ENCODE data around the gene TIFAB. TPM values are rescaled to one million over a fixed set of nuclear protein-coding genes. Genes with fewer than 3 reads are reported as not detected.

TIFAB gene
- total RNA-seq, 1 donor from 2014 or later: not detected

GRCh38 chr5:135465391-135466122, 13.4 kb upstream of the TIFAB start:
- no peak for ATAC-seq
- intact Hi-C loops (cut with micrococcal nuclease): loop anchor here (5.0 kb wide), 1 partner anchor 87 kb away; no protein-coding TSS in a partner anchor
- DNase-seq: no peak

GRCh38 chr5:135462304-135462703, 10.2 kb upstream of the TIFAB start:
- intact Hi-C loops (cut with micrococcal nuclease): no loop called here
- ATAC-seq: no peak
- no peak for DNase-seq

GRCh38 chr5:135461481-135462151, 9.5 kb upstream of the TIFAB start:
- intact Hi-C loops (cut with micrococcal nuclease): no loop called here
- DNase-seq (no peak), ATAC-seq (no peak)

GRCh38 chr5:135460246-135461033, 8.3 kb upstream of the TIFAB start:
- no peak for ATAC-seq
- intact Hi-C loops (cut with micrococcal nuclease): no loop called here
- DNase-seq: no peak

- no peak for DNase-seq
- peak; percentile 21 for ATAC-seq
- intact Hi-C loops (cut with micrococcal nuclease): no loop called here
Observed at GRCh38 chr5:135458921-135459331, 6.8 kb upstream of the TIFAB start.

- intact Hi-C loops (cut with micrococcal nuclease): no loop called here
- DNase-seq (no peak), ATAC-seq (no peak)
Observed at GRCh38 chr5:135458356-135458755, 6.2 kb upstream of the TIFAB start.

GRCh38 chr5:135457424-135458071, 5.4 kb upstream of the TIFAB start:
- peak; percentile 72 for DNase-seq
- intact Hi-C loops (cut with micrococcal nuclease): no loop called here
- ATAC-seq: peak; percentile 77

GRCh38 chr5:135456238-135457099, 4.3 kb upstream of the TIFAB start:
- intact Hi-C loops (cut with micrococcal nuclease): no loop called here
- DNase-seq: no peak
- peak; percentile 70 for ATAC-seq

- intact Hi-C loops (cut with micrococcal nuclease): no loop called here
- ATAC-seq (no peak), DNase-seq (no peak)
Observed at GRCh38 chr5:135455876-135456237, 3.7 kb upstream of the TIFAB start.

- intact Hi-C loops (cut with micrococcal nuclease): no loop called here
- ATAC-seq: no peak
- DNase-seq: no peak
Observed at GRCh38 chr5:135454946-135455345, 2.8 kb upstream of the TIFAB start.

GRCh38 chr5:135453613-135454012, 1.5 kb upstream of the TIFAB start:
- ATAC-seq: no peak
- DNase-seq: no peak

GRCh38 chr5:135451581-135452320, 400 bp downstream of the TIFAB start:
- intact Hi-C loops (cut with micrococcal nuclease): no loop called here
- no peak for ATAC-seq
- no peak for DNase-seq

More at GRCh38 chr5:135453613-135454012, 1.5 kb upstream of the TIFAB start:
- intact Hi-C loops (cut with micrococcal nuclease): no loop called here

GRCh38 chr5:135450952-135451351, 1.2 kb downstream of the TIFAB start:
- intact Hi-C loops (cut with micrococcal nuclease): no loop called here
- no peak for DNase-seq
- ATAC-seq: no peak

GRCh38 chr5:135450336-135450735, 1.8 kb downstream of the TIFAB start:
- DNase-seq (no peak), ATAC-seq (no peak)
- intact Hi-C loops (cut with micrococcal nuclease): no loop called here

GRCh38 chr5:135449644-135450043, 2.5 kb downstream of the TIFAB start:
- intact Hi-C loops (cut with micrococcal nuclease): no loop called here
- ATAC-seq (no peak), DNase-seq (no peak)

- DNase-seq (no peak), ATAC-seq (no peak)
- intact Hi-C loops (cut with micrococcal nuclease): no loop called here
Observed at GRCh38 chr5:135448791-135449507, 3.2 kb downstream of the TIFAB start.

- ATAC-seq (no peak), DNase-seq (no peak)
- intact Hi-C loops (cut with micrococcal nuclease): no loop called here
Observed at GRCh38 chr5:135448071-135448739, 3.9 kb downstream of the TIFAB start.
